Mammary epithelial cell (primary cell): ENCODE measurements around the gene SPATA46.

ENCODE experiments used
- CTCF ChIP-seq, 2 donors: IDR thresholded peaks in 1 of 2; conservative IDR thresholded peaks in 1 of 2; 2 replicates each; pipeline ENCODE4 v1.5.1; 2011 to 2012; ENCODE audit warnings: inconsistent platforms in 2 of 2, low read length in 2 of 2, mild to moderate bottlenecking in 2 of 2, control low read depth in 1 of 2, low read depth in 1 of 2; ENCODE audit not compliant: insufficient read depth in 1 of 2; ENCODE audit errors: extremely low read depth in 1 of 2
- EZH2 ChIP-seq: IDR thresholded peaks from 2 replicates; pipeline ENCODE4 v1.6.1; 2012; ENCODE audit warnings: low read length, inconsistent platforms, borderline replicate concordance

GRCh38 chr1:162405800-162406199, 29.1 kb upstream of the SPATA46 start:
- TF ChIP-seq CTCF (conservative IDR thresholded peaks at IDR 0.05 in 1 of 2, IDR thresholded peaks at IDR 0.05 in 1 of 2; ENCODE audit: extremely low read depth in 1 of 2, insufficient read depth in 1 of 2, low read depth in 1 of 2, low read length in 2 of 2) = no peak
- TF ChIP-seq EZH2 = no peak
